OCI-LY1 (cell line): ENCODE measurements around the gene SLC22A17.

Experiments
- EZH2 ChIP-seq: fragments of 200-600 bp; sonication (generic), shearing (Covaris generic); IDR thresholded peaks from 2 replicates; pipeline ENCODE4 v1.8.0; 2017; ENCODE audit warnings: borderline replicate concordance, mixed run types, mild to moderate bottlenecking, antibody characterized with exemption, low read length, moderate library complexity, mixed read lengths
- TF ChIP-seq, protein P1 (sequence below): fragments of 200-600 bp; sonication (generic), shearing (Covaris generic); IDR thresholded peaks from 2 replicates; pipeline ENCODE4 v1.5.1; 2017; ENCODE audit warnings: mild to moderate bottlenecking, antibody characterized with exemption, low read length, moderate library complexity, mixed read lengths

GRCh38 chr14:23335623-23336022 is 17.1 kb downstream of the SLC22A17 start:
- TF ChIP-seq, protein P1, sequence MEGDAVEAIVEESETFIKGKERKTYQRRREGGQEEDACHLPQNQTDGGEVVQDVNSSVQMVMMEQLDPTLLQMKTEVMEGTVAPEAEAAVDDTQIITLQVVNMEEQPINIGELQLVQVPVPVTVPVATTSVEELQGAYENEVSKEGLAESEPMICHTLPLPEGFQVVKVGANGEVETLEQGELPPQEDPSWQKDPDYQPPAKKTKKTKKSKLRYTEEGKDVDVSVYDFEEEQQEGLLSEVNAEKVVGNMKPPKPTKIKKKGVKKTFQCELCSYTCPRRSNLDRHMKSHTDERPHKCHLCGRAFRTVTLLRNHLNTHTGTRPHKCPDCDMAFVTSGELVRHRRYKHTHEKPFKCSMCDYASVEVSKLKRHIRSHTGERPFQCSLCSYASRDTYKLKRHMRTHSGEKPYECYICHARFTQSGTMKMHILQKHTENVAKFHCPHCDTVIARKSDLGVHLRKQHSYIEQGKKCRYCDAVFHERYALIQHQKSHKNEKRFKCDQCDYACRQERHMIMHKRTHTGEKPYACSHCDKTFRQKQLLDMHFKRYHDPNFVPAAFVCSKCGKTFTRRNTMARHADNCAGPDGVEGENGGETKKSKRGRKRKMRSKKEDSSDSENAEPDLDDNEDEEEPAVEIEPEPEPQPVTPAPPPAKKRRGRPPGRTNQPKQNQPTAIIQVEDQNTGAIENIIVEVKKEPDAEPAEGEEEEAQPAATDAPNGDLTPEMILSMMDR: no peak
- TF ChIP-seq EZH2: no peak
